CD4-positive, alpha-beta T cell treated with Interleukin-12 subunit alpha and Interleukin-12 subunit beta, for 1 hour (primary cell): Measurements from ENCODE around the gene TRAPPC12.

Source experiments
- DNase-seq: peaks from one replicate; pipeline ENCODE4 v3.0.0-alpha.2; 2020

The TRAPPC12 gene

GRCh38 chr2:3517948-3518495, 138.5 kb downstream of the TRAPPC12 start:
- DNase-seq, result no peak

- DNase-seq, result peak; percentile 99
These were observed 139.2 kb downstream of the TRAPPC12 start for GRCh38 chr2:3518496-3519254.

GRCh38 chr2:3519255-3520205, 140.0 kb downstream of the TRAPPC12 start, which contains the start of gene ADI1:
Gene ADI1 (minus strand): TSS chr2:3519531. CDS start chr2:3519487, 44 bp downstream.
- peak; percentile 80 for DNase-seq

- DNase-seq, result no peak
These were observed 141.1 kb downstream of the TRAPPC12 start for GRCh38 chr2:3520591-3520990.

GRCh38 chr2:3522961-3523421, 143.5 kb downstream of the TRAPPC12 start:
- no peak for DNase-seq

GRCh38 chr2:3523551-3524041, 144.1 kb downstream of the TRAPPC12 start:
- DNase-seq, result no peak

- no peak for DNase-seq
These were observed 147.4 kb downstream of the TRAPPC12 start for GRCh38 chr2:3526871-3527270.

- no peak for DNase-seq
These were observed 148.6 kb downstream of the TRAPPC12 start for GRCh38 chr2:3527886-3528785.
